HG02885 (cell line): ENCODE measurements around the gene NCKAP5.
"Not testable (repeated sequence)": the region's sequence is repeated elsewhere in the genome, so short reads cannot be mapped to it uniquely, and the experiment has no call there.

Source experiments
- ATAC-seq: cut with Tn5 transposase; IDR thresholded peaks from one replicate; pipeline ENCODE4 v1.9.1; 2021; ENCODE audit warnings: mild to moderate bottlenecking; ENCODE audit not compliant: unreplicated experiment, poor library complexity

Gene NCKAP5

DNA sequence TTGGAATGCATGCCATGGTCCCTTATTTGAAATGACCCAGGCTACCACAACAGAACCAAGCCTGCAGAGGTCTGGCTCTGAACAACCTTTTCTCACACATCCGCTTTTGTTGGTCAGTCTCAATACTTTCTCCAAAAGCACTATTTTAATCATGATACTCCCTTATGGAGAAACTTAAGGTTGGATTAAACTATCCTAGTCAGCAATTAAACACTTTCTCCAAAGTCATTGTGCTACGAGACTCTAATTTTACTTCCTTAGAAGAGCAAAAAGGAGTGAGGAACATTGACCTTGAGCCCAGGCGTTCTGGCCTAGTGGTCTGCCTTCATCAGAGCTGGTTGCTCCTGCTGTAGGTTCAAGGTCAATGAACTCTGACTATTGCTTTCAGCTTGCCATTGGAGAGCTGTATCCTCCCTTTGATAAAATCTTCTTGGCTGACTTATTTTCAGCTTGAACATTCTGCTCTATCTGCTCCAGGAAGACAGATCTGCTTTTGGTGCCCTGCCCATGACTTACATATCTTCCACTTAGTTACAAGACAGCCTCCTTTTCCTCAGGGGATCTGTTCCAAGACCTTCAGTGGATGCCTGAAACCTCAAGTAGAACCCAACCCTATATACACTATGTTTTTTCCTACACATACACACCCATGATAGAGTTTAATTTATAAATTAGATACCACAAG lies 91.2 kb downstream of the NCKAP5 start:
- no peak for ATAC-seq

DNA sequence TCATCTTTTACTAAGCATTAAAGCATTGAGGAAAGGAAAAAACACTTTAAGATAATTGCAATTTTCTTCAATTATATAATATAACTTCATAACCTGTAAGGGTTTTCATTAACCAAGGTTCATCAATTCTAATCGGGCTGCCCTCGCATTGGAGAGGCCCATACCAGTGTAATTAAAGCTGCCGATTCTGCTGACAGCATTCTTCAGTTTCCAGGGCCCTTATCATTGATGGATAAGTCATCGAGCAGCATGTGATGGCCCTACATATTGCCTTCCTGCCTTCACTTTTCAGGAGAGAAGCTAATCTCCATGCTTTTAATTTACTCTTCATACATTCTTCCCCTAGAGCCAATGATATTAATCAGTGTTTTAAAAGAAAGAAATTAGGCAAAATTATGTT lies 92.0 kb downstream of the NCKAP5 start:
- no peak for ATAC-seq

DNA sequence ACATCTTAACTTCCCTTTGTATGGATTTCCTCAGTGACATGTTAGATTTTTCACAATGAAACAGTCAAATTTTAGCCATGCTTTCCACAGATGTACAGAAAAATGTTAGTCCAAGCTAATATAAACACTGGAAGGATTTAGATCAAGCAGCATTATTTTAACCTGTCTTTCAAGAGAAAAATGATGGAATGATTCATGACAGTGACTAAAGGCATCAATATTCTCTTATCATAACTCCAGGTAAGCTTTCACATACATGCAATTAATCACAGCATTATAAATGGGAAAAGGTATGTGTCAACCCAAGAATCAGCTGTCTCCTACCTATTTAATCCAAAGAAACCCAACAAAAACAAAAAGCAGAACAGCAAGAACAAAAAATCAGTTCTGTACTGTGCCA lies 92.7 kb downstream of the NCKAP5 start:
- ATAC-seq, result no peak

DNA sequence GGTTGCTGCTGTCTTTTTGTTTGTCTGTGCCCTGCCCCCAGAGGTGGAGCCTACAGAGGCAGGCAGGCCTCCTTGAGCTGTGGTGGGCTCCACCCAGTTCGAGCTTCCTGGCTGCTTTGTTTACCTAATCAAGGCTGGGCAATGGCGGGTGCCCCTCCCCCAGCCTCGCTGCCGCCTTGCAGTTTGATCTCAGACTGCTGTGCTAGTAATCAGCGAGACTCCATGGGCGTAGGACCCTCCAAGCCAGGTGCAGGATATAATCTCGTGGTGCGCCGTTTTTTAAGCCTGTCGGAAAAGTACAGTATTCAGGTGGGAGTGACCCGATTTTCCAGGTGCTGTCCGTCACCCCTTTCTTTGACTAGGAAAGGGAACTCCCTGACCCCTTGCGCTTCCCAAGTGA lies 97.8 kb downstream of the NCKAP5 start:
- ATAC-seq, result not testable (repeated sequence)

DNA sequence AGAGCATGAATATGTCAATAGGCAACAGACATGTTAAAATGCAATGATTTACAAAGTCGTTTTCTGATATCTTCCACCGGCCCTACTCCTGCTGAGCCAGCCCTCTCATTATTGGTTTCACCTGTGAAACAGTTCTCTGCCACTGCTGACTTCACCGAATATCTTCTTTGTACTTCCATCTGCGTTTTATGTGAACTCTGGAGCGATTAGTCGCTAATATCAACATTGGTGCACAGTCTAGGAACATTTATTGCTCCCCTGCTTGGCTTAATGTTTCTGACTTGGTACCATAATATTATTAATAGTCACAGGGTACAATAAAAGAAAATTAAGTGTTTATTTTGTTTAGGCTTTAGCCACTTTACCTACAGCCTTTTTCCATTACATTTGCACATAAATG lies 105.5 kb downstream of the NCKAP5 start:
- ATAC-seq, result no peak

DNA sequence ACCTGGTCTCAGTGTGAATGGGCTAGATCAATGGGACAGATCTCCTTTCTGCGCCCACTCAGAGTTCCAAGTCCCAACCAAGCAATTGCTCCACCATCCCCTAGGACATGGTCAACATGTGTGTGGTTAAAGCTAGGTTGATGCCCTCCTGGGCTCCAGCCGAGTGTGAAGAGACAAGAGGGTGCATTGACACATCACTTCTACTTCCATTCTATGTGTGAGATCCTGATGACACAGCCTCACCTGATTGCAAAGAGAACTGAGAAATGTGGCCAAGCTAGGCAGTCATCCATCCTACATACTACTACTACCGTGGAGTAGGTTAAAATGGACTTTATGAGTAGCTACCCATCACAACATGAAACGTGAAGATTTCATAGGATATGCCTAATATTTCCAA lies 106.8 kb downstream of the NCKAP5 start:
- no peak for ATAC-seq

DNA sequence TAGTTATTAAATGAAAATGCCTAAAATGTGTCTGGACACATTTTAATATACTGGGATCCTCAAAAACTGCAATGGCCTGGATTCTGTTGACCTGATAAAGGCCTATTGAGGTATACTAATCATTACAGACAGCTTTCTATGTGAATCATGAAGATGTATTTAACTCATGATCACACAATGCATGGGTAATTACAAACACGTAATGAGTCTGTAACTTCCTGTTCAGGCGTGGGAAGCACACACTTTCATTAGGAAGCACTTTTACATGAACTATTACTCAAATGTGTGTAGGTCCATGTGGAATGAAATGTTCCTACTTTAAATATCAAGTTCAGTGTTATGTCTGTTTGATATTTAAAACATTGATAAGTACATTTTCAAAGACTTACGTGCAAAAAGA lies 108.7 kb downstream of the NCKAP5 start:
- ATAC-seq, result no peak

DNA sequence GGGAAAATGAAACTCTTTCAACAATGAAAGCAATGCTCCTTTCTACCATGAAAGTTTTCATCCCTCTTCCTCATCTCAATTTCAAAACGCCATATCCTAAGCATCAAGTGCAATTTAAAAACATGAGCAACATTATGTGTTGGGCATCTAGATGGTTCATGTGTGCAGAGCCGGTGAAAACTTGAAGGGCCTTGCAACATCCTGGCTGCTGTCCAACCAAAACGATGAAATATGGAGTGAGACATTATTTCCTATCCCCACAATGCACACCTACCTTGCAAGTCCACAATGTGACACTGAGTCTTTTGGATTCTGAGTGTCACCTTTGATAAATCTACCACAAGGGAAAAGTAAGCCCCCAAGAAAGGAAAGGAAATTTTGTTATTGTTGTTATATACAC lies 110.0 kb downstream of the NCKAP5 start:
- ATAC-seq, result no peak

DNA sequence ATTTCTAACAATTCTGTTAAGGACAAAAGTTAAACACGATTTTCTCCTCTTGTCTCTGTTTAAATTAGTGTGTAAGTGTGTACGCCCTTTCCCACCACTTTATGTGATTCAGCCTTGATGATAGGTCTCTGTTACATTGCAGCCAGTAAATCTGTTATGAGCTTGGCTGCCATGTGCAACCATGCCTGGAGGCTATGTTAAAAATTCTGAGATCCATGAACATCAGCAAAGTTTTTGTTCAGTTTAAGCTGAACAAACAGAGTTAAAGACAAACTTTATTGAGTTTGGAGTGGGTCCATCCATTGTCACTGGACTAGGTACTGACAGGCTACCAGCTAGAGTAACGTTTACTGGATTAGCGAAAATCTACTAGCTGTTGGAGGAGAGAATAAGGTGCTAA lies 110.4 kb downstream of the NCKAP5 start:
- no peak for ATAC-seq

DNA sequence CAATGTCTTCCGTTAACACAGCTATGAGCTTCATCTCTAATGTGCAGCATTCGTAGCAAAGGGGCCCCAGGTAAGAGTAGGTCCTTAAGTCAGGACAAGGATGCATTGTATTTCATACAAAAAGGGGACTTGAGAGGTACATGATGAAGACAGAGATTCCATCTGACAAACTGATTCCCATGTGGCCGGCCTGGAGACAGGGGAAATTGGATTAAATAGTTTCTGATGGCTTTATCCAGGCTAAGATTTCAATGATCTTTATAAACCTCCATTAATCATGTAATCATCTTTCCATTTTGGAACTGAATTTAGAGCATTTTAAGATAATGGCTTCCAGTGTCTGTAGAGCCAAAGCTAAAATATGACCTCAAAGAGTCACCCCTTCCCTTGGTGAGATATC lies 111.3 kb downstream of the NCKAP5 start:
- no peak for ATAC-seq

DNA sequence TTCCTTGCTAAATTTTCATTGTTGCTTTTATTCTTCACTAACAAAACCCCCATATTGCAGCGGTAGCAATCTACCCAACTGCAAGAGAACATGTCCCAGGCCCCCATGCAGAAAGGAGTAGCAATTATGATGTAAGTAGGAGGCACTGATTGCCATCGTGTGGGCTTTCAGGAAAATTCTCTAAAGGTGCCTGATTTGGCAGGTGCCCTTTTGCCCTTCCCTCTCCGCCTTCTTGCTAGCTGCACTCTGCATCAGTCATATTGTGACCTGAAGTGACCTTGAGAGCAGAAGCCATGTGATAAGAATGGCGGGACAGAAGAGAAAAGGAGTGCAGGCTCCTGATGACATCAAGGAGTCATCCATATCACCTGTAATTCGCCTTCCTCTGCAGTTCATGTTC lies 112.1 kb downstream of the NCKAP5 start:
- ATAC-seq, result no peak

DNA sequence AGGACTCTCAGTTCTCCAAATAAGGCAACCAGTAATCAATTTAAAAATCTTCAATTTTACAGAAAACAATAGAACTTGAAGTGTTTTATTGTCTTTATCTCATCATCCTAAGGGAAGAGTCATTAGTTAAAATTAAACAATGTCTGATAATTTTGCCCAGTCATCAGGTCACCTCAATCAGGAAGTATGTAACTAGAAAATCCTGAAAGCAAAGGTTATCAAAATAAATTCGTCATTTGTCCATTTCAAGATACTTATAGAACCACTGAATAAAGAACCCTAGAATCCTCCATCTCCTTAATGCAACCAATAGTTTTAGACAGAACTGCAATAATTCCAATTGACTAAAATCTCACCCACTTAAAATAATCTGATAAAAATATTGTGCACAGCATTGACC lies 115.2 kb downstream of the NCKAP5 start:
- no peak for ATAC-seq

DNA sequence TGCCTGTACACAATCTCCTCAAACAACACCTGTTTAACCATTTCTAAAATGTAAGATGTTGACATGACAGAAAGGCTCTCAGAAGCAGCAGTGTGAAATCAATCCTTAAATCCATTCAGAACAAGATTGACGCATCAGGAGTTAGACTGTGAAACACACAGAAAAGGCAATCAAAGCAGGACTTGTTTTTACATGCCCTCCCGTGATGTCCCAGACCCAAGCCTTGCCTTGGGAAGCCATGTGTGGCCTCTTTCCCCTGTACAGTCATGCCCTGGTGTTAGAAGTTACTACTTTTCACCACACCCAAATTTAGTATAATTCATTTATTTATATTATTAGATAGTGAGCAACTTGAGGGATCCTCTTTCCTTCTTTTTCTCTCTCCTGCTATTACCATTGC lies 115.7 kb downstream of the NCKAP5 start:
- no peak for ATAC-seq

DNA sequence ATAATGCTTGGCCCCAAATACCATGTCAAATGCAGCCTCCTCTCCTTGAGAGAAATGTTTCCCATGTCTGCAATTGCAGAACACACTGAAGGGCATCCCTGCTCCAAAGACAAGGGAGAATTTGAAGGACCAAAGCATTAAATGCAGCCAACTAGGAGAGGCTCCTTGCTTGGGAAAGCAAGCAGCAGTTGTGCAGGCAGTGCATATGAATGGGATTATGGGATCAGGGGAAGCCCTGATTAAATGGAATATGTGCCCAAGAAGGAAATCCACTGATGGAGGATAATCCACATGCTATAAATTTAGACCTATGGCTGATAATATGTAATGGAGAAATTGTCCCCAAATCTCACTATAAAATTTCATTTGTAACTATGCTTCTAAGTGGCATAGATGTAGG lies 116.1 kb downstream of the NCKAP5 start:
- no peak for ATAC-seq

DNA sequence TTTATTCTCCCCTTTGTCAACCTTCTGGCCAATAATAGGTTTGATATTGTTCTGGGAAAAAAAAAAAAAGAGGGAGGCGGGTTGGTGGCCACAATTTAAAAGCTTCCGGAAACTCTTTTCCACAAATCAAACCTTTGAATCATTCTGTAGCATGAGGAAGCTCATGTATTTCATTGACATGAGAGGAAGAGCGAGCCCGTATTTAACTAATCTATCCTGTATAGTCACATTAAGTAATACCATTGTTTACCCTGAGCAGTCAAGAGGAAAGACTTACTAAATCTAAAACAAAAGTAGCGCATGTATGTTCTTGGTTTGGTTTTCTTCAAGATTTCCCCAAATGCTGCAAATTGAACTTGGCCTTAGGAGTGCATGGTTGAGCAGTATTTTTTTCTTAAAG lies 120.1 kb downstream of the NCKAP5 start:
- ATAC-seq, result no peak

DNA sequence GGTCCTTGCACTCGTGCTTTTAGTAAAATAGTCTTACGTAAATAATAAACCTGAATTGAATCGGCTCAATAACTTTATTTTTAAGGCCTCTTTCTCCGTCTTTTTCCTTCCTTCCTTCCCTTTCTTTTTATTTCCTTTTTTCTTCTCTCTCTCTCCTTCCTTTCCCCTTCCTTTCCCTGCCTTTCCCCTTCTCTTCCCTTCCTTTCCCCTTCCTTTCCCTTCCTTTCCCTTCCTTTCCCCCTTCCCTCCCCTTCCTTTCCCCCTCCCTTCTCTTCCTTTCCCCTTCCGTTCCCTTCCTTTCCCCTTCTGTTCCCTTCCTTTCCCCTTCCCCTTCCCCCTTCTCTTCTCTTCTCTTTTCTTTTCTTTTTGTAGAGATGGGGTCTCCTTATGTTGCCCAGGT lies 121.0 kb downstream of the NCKAP5 start:
- no peak for ATAC-seq

DNA sequence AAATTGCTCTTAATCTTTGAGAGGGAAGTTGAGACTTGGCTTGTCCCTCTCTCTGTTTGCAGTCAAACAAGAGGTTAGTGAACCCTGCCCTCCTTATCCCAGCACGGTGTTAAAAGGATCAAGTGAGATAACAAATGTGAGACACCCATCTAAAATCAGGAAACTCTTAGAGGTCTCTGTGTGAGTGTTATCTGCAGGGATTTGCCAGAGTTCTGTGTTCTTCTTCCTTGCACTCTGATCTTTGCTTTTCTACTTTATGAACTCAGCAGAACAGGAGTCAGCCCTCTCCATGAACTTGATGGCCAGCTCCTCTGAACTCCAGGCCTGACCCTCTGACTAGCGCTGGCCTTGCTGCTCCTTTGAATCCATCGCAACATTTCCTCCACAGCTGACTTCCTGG lies 123.8 kb downstream of the NCKAP5 start:
- ATAC-seq, result no peak

DNA sequence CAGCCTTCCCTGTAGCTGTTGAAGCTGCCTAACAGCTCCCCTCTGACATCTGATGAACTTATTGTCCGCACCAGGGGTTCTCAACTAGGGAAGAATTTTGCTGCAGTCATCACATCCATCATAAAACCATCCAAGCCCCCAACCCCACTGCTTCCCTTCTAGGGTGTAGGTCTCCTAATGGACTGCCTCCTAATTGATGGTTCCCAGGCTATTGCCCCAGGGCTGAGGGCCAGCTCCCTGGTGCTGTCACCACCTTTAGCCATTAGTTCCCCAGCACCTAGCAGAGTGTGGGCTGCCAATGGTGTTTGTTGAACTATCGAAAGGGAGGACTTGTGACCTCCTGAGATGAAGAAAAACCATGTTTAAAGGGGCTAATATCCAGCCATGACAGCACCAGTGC lies 125.9 kb downstream of the NCKAP5 start:
- ATAC-seq, result no peak

DNA sequence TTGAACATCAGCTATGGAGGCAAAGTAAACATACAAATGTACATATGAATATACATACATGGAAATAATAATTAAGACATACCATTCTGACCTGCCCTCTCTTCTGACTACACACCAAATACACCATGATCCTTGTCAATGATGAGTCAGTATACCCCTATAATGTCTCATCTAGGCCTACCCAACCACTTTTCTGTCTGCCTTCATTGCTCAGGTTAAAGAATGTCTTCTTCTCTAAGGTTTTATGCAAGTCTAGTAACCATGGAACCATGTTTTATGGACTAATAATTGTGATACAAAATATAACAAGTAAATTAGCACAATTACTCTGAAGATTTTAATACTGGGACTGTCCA lies 128.7 kb downstream of the NCKAP5 start:
- ATAC-seq, result no peak

DNA sequence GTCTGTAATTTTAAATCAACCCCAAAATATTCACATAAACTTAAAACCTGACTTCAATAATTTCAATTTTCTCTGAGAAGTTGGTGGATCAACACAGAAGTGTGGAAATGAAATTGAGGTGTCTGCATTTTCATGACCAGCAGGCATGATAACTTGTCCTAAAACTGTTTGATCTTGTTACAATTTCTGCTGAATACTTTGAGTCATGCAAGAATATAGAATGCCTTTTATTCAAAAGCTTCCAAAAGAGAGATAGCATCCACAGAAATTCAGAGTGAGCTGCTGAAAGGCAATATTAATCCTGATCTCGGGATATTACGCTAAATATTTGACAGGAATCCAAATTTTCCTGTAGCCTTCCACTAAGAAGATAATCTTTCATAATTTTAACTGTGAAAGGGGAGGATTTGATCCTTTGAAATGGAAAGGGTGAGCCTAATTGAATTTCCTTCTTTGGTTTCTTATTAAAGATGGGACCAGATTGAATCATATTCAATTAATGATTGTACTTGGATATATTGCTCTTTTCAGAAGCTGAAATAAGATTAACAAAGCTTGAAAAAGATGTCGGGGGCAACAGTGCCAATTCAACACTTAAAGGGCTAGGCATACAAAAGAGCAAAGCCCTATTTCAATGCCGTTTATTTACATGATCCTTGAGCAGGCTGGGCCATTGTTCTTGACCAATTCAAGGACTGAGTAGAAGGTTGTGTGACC lies 129.3 kb downstream of the NCKAP5 start:
- ATAC-seq, result no peak

DNA sequence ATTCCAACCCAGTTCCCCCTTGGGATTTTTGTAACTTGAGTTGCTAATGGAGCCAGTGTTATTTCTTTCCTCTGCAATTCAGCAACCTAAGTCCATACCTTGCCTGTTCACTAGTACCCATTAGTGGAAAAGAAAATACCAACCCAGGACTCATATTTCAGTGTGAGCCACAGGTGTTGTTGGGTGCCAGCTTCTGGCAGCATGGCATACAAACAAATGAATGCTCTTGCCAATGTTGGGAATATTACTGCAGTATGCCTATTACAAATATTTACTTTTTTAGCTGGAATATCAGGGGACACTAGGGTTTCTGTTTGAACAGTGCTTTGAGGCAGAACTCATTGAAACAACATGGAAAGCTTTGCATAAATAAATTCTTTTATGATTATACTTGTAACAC lies 130.2 kb downstream of the NCKAP5 start:
- no peak for ATAC-seq

DNA sequence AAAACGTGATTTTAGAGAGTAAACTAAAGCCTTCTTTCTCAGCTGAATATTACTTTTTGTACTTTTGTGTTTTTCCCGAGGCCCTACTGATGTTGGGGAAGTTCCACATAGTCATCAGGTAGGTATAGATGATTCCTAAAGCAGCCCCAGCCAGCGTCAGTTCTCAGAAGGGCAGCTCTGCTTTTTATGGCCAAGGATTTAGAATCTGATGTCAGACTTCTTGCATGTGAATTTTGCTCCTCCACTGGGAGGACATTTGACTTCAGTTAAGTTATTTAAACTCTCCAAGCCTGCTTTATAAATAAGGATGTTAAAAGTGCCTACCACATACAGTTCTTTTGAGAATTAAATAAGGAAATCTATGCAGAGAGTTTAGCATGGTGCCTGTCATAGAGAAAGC lies 130.8 kb downstream of the NCKAP5 start:
- ATAC-seq, result no peak
